Measurements from ENCODE around the gene CAAP1. TPM values are rescaled to one million over a fixed set of nuclear protein-coding genes. Genes with fewer than 3 reads are reported as not detected.

The CAAP1 gene
- total RNA-seq, 1 experiment from 2014 or later = 9.2 TPM

GRCh38 chr9:26893030-26893676 lies 551 bp upstream of the CAAP1 start:
- Histone ChIP-seq H3K9me3 (no peaks in the 10 kb centered on the region), H3K36me3 (ENCODE audit: control insufficient read depth, insufficient read depth, low read length) (no peaks in the 10 kb centered on the region), H3K4me1 (no peaks in the 10 kb centered on the region), H3K4me3 (ENCODE audit: low read depth, low read length) (peak overlapping the region; percentile 66), H3K27me3 (replicated peaks; ENCODE audit: control insufficient read depth, insufficient read depth, low read length) (no peaks in the 10 kb centered on the region)
- Mint-ChIP-seq H3K27ac (ENCODE audit: unreplicated experiment) (peak overlapping the region; percentile 93), H3K9me3 (ENCODE audit: unreplicated experiment) (no peaks in the 10 kb centered on the region), H3K4me3 (ENCODE audit: unreplicated experiment) (peak overlapping the region; percentile 84), H3K4me1 (ENCODE audit: low read depth, unreplicated experiment) (no peaks in the 10 kb centered on the region), H3K36me3 (ENCODE audit: insufficient read depth, unreplicated experiment) (peaks cover 11% of the 10 kb centered on the region), H3K27me3 (ENCODE audit: insufficient read depth, unreplicated experiment) (no peaks in the 10 kb centered on the region)
- DNase-seq = no peak
- intact Hi-C loops (cut with micrococcal nuclease; ENCODE audit: unreplicated experiment) = no loop called here
- POLR2A ChIA-PET = no interaction called here
- BruUV-seq (replicated peaks) = TSS peak; percentile 97
- TF ChIP-seq CTCF (IDR thresholded peaks at IDR 0.05; ENCODE audit: insufficient read depth in 1 of 2, low read depth in 1 of 2, low read length in 1 of 2, severe bottlenecking in 1 of 2, unreplicated experiment in 1 of 2) = no peak
- CTCF ChIA-PET = no interaction called here

GRCh38 chr9:26891726-26892125 lies 876 bp downstream of the CAAP1 start:
- TF ChIP-seq CTCF (IDR thresholded peaks at IDR 0.05; ENCODE audit: insufficient read depth in 1 of 2, low read depth in 1 of 2, low read length in 1 of 2, severe bottlenecking in 1 of 2, unreplicated experiment in 1 of 2) = no peak
- intact Hi-C loops (cut with micrococcal nuclease; ENCODE audit: unreplicated experiment) = loop anchor here (1.0 kb wide), 1 partner anchor 56 kb away; the partner anchor contains the start of gene PLAA
- Histone ChIP-seq H3K9me3 (no peaks in the 10 kb centered on the region), H3K36me3 (ENCODE audit: control insufficient read depth, insufficient read depth, low read length) (no peaks in the 10 kb centered on the region), H3K4me1 (no peaks in the 10 kb centered on the region), H3K4me3 (ENCODE audit: low read depth, low read length) (peak overlapping the region; percentile 66), H3K27me3 (replicated peaks; ENCODE audit: control insufficient read depth, insufficient read depth, low read length) (no peaks in the 10 kb centered on the region)
- peaks cover 14% of the 10 kb centered on the region for H3K36me3 Mint-ChIP-seq (ENCODE audit: insufficient read depth, unreplicated experiment)
- BruUV-seq (replicated peaks) = TSS peak; percentile 63
- CTCF ChIA-PET = no interaction called here
- peak overlapping the region; percentile 84 for H3K4me3 Mint-ChIP-seq (ENCODE audit: unreplicated experiment)
- H3K27me3 Mint-ChIP-seq (ENCODE audit: insufficient read depth, unreplicated experiment) = no peaks in the 10 kb centered on the region
- DNase-seq = no peak
- POLR2A ChIA-PET = interaction anchor here (0.6 kb wide), 1 partner anchor 50 kb away, joined by 5 read pairs; no protein-coding TSS in a partner anchor
- H3K27ac Mint-ChIP-seq (ENCODE audit: unreplicated experiment) = peak overlapping the region; percentile 93
- H3K9me3 Mint-ChIP-seq (ENCODE audit: unreplicated experiment) = no peaks in the 10 kb centered on the region
- H3K4me1 Mint-ChIP-seq (ENCODE audit: low read depth, unreplicated experiment) = no peaks in the 10 kb centered on the region

GRCh38 chr9:26888271-26888670 lies 4.3 kb downstream of the CAAP1 start:
- intact Hi-C loops (cut with micrococcal nuclease; ENCODE audit: unreplicated experiment) = no loop called here
- H3K4me1 Mint-ChIP-seq (ENCODE audit: low read depth, unreplicated experiment) = no peaks in the 10 kb centered on the region
- POLR2A ChIA-PET = no interaction called here
- DNase-seq = no peak
- CTCF ChIA-PET = no interaction called here
- no peaks in the 10 kb centered on the region for H3K36me3 ChIP-seq (ENCODE audit: control insufficient read depth, insufficient read depth, low read length)
- H3K4me3 ChIP-seq (ENCODE audit: low read depth, low read length) = no peak overlapping the region
- no peaks in the 10 kb centered on the region for H3K4me1 ChIP-seq
- no TSS peak for BruUV-seq (replicated peaks)
- no peak overlapping the region for H3K27ac Mint-ChIP-seq (ENCODE audit: unreplicated experiment)
- H3K9me3 Mint-ChIP-seq (ENCODE audit: unreplicated experiment) = no peaks in the 10 kb centered on the region
- H3K9me3 ChIP-seq = no peaks in the 10 kb centered on the region
- TF ChIP-seq CTCF (IDR thresholded peaks at IDR 0.05; ENCODE audit: insufficient read depth in 1 of 2, low read depth in 1 of 2, low read length in 1 of 2, severe bottlenecking in 1 of 2, unreplicated experiment in 1 of 2) = no peak
- H3K27me3 ChIP-seq (replicated peaks; ENCODE audit: control insufficient read depth, insufficient read depth, low read length) = no peaks in the 10 kb centered on the region
- H3K27me3 Mint-ChIP-seq (ENCODE audit: insufficient read depth, unreplicated experiment) = no peaks in the 10 kb centered on the region
- H3K4me3 Mint-ChIP-seq (ENCODE audit: unreplicated experiment) = no peak overlapping the region
- peaks cover 16% of the 10 kb centered on the region for H3K36me3 Mint-ChIP-seq (ENCODE audit: insufficient read depth, unreplicated experiment)

Measured in Caco-2 (cell line).